BJ (cell line): ENCODE data around the gene UGGT2. TPM values are rescaled to one million over a fixed set of nuclear protein-coding genes. Genes with fewer than 3 reads are reported as not detected.
"Not testable (repeated sequence)": the region's sequence is repeated elsewhere in the genome, so short reads cannot be mapped to it uniquely, and the experiment has no call there.

Experiments used
- CTCF ChIA-PET: fragments of 350-600 bp; formaldehyde crosslinking; extraction: SDS; loops from one replicate; lab custom pipeline; 2021; ENCODE audit warnings: antibody characterized with exemption, inconsistent platforms; lab: Yijun Ruan, JAX
- POLR2A ChIA-PET: fragments of 300-600 bp; sonication (Branson Sonifier 250); formaldehyde crosslinking; extraction: SDS; loops from one replicate; lab custom pipeline; 2021; ENCODE audit warnings: antibody characterized with exemption; lab: Charles Lee
- DNase-seq: peaks from one replicate; pipeline ENCODE4 v3.0.0-alpha.2; 2011; ENCODE audit warnings: low read depth
- H3K27me3 ChIP-seq: 2 replicates; pipeline ENCODE4 v1.6.0; 2011; ENCODE audit warnings: low read length; ENCODE audit not compliant: control insufficient read depth, insufficient read depth
- H3K36me3 ChIP-seq: 2 replicates; pipeline ENCODE4 v1.5.1; 2011; ENCODE audit warnings: low read length; ENCODE audit not compliant: control insufficient read depth, insufficient read depth
- H3K4me3 ChIP-seq: 2 replicates; pipeline ENCODE4 v1.5.1; 2011; ENCODE audit warnings: low read depth, mild to moderate bottlenecking, control low read depth, low read length
- polyA plus RNA-seq: library from polyadenylated mRNA; depleted of rRNA; stranded (reverse); fragments of >200 nt; gene quantifications from 2 replicates; pipeline ENCODE4 v1.2.3, GENCODE V29; 2011
- TF ChIP-seq, protein P1 (sequence below): IDR thresholded peaks from 2 replicates; pipeline ENCODE4 v1.5.1; 2011; ENCODE audit warnings: low read depth, mild to moderate bottlenecking, control low read depth, inconsistent platforms, low read length, moderate library complexity; ENCODE audit not compliant: insufficient read depth

UGGT2 gene
- polyA plus RNA-seq, 1 experiment: 20.2 TPM

DNA sequence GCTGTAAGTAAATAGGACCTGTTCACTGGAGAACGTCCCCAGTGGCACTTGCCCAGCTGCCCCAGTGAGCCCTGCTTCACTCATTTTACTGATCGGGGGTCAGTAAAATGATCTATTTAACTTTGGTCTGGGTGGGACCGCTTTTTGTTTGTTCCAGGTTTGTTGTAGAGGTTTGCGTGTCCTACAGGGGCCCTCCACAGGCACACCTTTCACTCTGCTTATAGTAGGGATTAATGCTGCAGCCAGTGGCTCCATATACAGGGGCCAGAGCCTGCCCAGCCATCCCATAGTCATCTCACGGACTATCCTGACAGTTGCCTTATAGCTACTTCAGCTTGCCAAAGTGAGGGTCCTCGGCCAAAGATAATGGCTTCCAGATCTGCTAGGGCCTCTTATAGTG lies 272.2 kb downstream of the UGGT2 start:
- H3K4me3 ChIP-seq: no peak overlapping the region
- H3K36me3 ChIP-seq: 0 out of 2 replicates have a peak, but pooled peaks cover 1% of the 10 kb centered on the region
- no peaks in the 10 kb centered on the region for H3K27me3 ChIP-seq
- POLR2A ChIA-PET: no interaction called here
- no peak for DNase-seq
- CTCF ChIA-PET: interaction anchor here (1.3 kb wide), 1 partner anchor 157 kb away, joined by 3 read pairs; no protein-coding TSS in a partner anchor
- TF ChIP-seq, protein P1, sequence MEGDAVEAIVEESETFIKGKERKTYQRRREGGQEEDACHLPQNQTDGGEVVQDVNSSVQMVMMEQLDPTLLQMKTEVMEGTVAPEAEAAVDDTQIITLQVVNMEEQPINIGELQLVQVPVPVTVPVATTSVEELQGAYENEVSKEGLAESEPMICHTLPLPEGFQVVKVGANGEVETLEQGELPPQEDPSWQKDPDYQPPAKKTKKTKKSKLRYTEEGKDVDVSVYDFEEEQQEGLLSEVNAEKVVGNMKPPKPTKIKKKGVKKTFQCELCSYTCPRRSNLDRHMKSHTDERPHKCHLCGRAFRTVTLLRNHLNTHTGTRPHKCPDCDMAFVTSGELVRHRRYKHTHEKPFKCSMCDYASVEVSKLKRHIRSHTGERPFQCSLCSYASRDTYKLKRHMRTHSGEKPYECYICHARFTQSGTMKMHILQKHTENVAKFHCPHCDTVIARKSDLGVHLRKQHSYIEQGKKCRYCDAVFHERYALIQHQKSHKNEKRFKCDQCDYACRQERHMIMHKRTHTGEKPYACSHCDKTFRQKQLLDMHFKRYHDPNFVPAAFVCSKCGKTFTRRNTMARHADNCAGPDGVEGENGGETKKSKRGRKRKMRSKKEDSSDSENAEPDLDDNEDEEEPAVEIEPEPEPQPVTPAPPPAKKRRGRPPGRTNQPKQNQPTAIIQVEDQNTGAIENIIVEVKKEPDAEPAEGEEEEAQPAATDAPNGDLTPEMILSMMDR: no peak

DNA sequence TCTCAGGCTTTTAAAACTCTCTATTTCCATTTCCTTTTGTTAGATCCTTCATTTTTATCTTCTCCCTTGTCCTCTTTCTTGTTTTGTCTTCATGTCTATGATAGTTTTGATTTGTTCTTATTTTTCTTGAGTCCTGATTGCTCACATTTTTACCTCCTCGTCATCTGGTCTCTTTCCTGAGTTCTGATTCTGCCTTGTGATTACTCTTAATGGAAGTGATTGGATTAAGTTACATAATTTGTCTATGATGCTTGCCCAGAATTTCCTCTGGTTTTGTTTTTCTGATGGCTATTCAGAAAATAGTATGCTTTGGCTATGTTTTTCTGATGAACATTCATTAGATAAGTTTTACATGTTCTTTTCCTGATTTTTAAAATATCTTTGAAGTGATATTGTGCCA lies 273.7 kb downstream of the UGGT2 start:
- H3K36me3 ChIP-seq: 0 out of 2 replicates have a peak, but pooled peaks cover 1% of the 10 kb centered on the region

DNA sequence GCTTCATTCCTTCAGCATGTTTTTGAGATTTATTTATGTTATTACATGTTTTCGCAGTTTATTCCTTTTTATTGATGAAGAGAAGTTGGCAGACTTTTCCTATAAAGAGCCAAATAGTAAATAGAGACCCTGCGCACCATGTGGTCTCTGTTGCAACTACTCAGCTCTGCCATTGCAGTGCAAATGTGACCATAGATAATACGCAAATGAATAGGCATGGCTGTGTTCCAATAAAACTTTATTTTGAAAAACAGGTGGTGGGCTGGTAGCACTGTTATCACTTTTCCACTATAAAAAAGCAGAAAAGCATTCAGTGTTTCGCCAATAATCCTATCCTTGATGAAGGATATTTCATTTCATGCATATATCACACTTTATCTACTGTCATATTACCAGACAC lies 281.3 kb downstream of the UGGT2 start:
- TF ChIP-seq, protein P1: no peak
- ChIA-PET POLR2A (no interaction called here), CTCF (interaction anchor here (0.5 kb wide), 1 partner anchor 391 kb away, joined by 4 read pairs; no protein-coding TSS in a partner anchor)
- no peak for DNase-seq
- H3K4me3 ChIP-seq: no peak overlapping the region
- H3K36me3 ChIP-seq: no peaks in the 10 kb centered on the region; the same call in 1 of the 2 replicates
- no peaks in the 10 kb centered on the region for H3K27me3 ChIP-seq

More for the DNA sequence above, 273.7 kb downstream of the UGGT2 start:
- no peaks in the 10 kb centered on the region for H3K27me3 ChIP-seq
- DNase-seq: no peak
- POLR2A ChIA-PET: no interaction called here
- TF ChIP-seq, protein P1: no peak
- no peak overlapping the region for H3K4me3 ChIP-seq
- CTCF ChIA-PET: no interaction called here

DNA sequence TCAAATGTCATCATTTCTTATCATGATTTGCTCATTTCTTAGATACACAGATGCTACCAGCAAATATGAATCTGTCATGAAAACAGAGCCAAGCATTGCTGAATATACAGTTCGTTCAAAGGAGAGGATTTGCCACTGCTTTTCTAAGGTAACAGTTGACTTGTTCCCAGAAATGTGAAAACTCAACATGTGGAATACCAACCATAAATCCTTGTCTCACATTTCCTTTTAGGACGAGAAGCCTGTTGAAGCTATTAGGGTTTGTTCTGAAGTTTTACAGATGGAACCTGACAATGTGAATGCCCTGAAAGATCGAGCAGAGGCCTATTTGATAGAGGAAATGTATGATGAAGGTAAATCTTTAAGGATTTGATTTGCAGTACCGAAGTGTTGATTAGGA lies 289.6 kb downstream of the UGGT2 start:
- ChIA-PET CTCF (interaction anchor here (0.9 kb wide), 1 partner anchor 59 kb away, joined by 3 read pairs; no protein-coding TSS in a partner anchor), POLR2A (no interaction called here)
- TF ChIP-seq, protein P1: no peak

DNA sequence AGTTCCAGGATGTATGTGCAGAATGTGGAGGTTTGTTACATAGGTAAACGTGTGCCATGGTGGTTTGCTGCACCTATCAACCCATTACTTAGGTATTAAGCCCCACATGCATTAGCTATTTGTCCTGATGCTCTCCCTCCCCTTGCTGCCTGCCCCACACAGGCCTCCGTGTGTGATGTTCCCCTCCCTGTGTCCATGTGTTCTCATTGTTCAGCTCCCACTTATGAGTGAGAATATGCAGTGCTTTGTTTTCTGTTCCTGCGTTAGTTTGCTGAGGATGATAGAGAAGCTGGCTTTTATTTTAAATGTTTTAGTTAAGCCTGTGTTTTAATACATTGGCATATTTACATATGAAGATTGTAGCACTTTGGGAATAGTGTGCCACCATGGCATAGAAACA lies 290.6 kb downstream of the UGGT2 start:
- H3K36me3 ChIP-seq, DNase-seq, H3K4me3 ChIP-seq, POLR2A ChIA-PET, H3K27me3 ChIP-seq: not testable (repeated sequence)
- CTCF ChIA-PET: interaction anchor here (1.5 kb wide), 1 partner anchor 14 kb away, joined by 4 read pairs; no protein-coding TSS in a partner anchor

More for the DNA sequence above, 289.6 kb downstream of the UGGT2 start:
- Histone ChIP-seq H3K27me3 (no peaks in the 10 kb centered on the region), H3K4me3 (no peak overlapping the region), H3K36me3 (peaks cover 1% of the 10 kb centered on the region; the same call in 1 of the 2 replicates)
- DNase-seq: no peak

DNA sequence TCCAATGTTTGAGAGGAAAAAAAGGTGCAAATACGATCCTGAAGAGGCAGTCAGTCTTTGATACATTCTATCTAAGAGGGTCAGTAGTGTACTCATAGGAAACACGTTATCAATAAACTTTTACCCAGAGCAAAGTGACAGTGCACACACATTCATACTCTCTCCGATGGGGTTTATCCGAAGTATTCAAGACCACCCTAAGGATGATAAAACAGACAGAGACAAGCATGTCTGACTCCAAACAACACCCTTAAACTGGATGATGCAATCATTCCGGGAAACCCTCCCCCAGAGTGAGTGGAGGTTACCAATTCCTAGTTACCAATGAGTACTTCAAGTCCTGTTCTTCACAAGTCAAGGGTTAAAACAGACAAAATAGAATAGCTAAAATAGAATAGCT lies 297.1 kb downstream of the UGGT2 start:
- TF ChIP-seq, protein P1: no peak
- no peak overlapping the region for H3K4me3 ChIP-seq
- H3K27me3 ChIP-seq: no peaks in the 10 kb centered on the region
- POLR2A ChIA-PET: no interaction called here
- no peak for DNase-seq
- CTCF ChIA-PET: no interaction called here
- H3K36me3 ChIP-seq: no peaks in the 10 kb centered on the region
